ENCODE data around the gene NPAS4. TPM values are rescaled to one million over a fixed set of nuclear protein-coding genes. Genes with fewer than 3 reads are reported as not detected.

Gene NPAS4
- total RNA-seq, 4 donors from 2014 or later = 0.19 TPM; not detected in 3

GRCh38 chr11:66411323-66411722, 9.5 kb upstream of the NPAS4 start:
- ATAC-seq (ENCODE audit: low FRiP score) (no peak), DNase-seq (ENCODE audit: low spot score) (no peak)
- TF ChIP-seq CTCF (IDR thresholded peaks at IDR 0.05) = no peak

- no peak for TF ChIP-seq CTCF (IDR thresholded peaks at IDR 0.05)
- no peak for DNase-seq (ENCODE audit: low spot score)
Observed at GRCh38 chr11:66412110-66412509, 8.7 kb upstream of the NPAS4 start.

GRCh38 chr11:66413167-66413566, 7.7 kb upstream of the NPAS4 start:
- TF ChIP-seq CTCF (IDR thresholded peaks at IDR 0.05) = no peak
- ATAC-seq (ENCODE audit: low FRiP score) (no peak), DNase-seq (ENCODE audit: low spot score) (no peak)

More at GRCh38 chr11:66412110-66412509, 8.7 kb upstream of the NPAS4 start:
- no peak for ATAC-seq (ENCODE audit: low FRiP score)

- no peak for DNase-seq (ENCODE audit: low spot score)
- no peak for ATAC-seq (ENCODE audit: low FRiP score)
- TF ChIP-seq CTCF (IDR thresholded peaks at IDR 0.05) = no peak
Observed at GRCh38 chr11:66414120-66414934, 6.5 kb upstream of the NPAS4 start.

- ATAC-seq (ENCODE audit: low FRiP score) (no peak), DNase-seq (ENCODE audit: low spot score) (no peak)
- TF ChIP-seq CTCF (IDR thresholded peaks at IDR 0.05) = no peak
Observed at GRCh38 chr11:66415423-66415822, 5.4 kb upstream of the NPAS4 start.

- no peak for DNase-seq (ENCODE audit: low spot score)
- no peak for ATAC-seq (ENCODE audit: low FRiP score)
Observed at GRCh38 chr11:66417000-66417399, 3.8 kb upstream of the NPAS4 start.

More at GRCh38 chr11:66417000-66417399, 3.8 kb upstream of the NPAS4 start:
- no peak for TF ChIP-seq CTCF (IDR thresholded peaks at IDR 0.05)
